Mesothelial cell of epicardium (in vitro differentiated cells): ENCODE results near the gene ATP6V0A1. TPM values are rescaled to one million over a fixed set of nuclear protein-coding genes. Genes with fewer than 3 reads are reported as not detected.
"Not testable (repeated sequence)": the region's sequence is repeated elsewhere in the genome, so short reads cannot be mapped to it uniquely, and the experiment has no call there.

Source experiments
- DNase-seq, 2 experiments: peaks; one replicate each; pipeline ENCODE4 v3.0.0; 2021; ENCODE audit warnings: low spot score in 2 of 2; ENCODE audit not compliant: unreplicated experiment in 2 of 2
- H3K27ac Mint-ChIP-seq: 2 replicates; pipeline ENCODE4 v1.8.0; 2021; ENCODE audit warnings: mixed read lengths
- H3K27me3 Mint-ChIP-seq: 2 replicates; pipeline ENCODE4 v1.8.0; 2021; ENCODE audit warnings: low read depth, mixed read lengths
- H3K36me3 Mint-ChIP-seq: 2 replicates; pipeline ENCODE4 v1.8.0; 2021; ENCODE audit warnings: mixed read lengths
- H3K4me1 Mint-ChIP-seq: 2 replicates; pipeline ENCODE4 v1.8.0; 2021; ENCODE audit warnings: mixed read lengths
- H3K4me3 Mint-ChIP-seq: 2 replicates; pipeline ENCODE4 v1.8.0; 2021; ENCODE audit warnings: mild to moderate bottlenecking, moderate library complexity, mixed read lengths
- H3K9me3 Mint-ChIP-seq: 2 replicates; pipeline ENCODE4 v1.8.0; 2021; ENCODE audit warnings: mixed read lengths
- CTCF ChIP-seq: fragments of 200-600 bp; sonication (generic); IDR thresholded peaks from one replicate; pipeline ENCODE4 v1.5.0; 2021; ENCODE audit warnings: antibody characterized with exemption; ENCODE audit not compliant: unreplicated experiment
- total RNA-seq: library from RNA; stranded (reverse); gene quantifications from 3 replicates; pipeline ENCODE4 v1.2.1, GENCODE V29; 2021

Gene ATP6V0A1
- total RNA-seq, 1 donor from 2014 or later, result 60.4 TPM

- Mint-ChIP-seq H3K4me3 (no peak overlapping the region), H3K27me3 (no peaks in the 10 kb centered on the region), H3K36me3 (no peaks in the 10 kb centered on the region), H3K4me1 (peaks cover 5% of the 10 kb centered on the region), H3K9me3 (no peaks in the 10 kb centered on the region), H3K27ac (no peak overlapping the region)
- DNase-seq, result no peak
- no peak for TF ChIP-seq CTCF
These were observed 45.1 kb upstream of the ATP6V0A1 start for GRCh38 chr17:42413464-42414040.

GRCh38 chr17:42414704-42415409 is 43.8 kb upstream of the ATP6V0A1 start:
- Mint-ChIP-seq H3K27me3 (peaks cover 5% of the 10 kb centered on the region), H3K4me1 (peaks cover 4% of the 10 kb centered on the region), H3K36me3 (no peaks in the 10 kb centered on the region), H3K4me3 (no peak overlapping the region), H3K9me3 (no peaks in the 10 kb centered on the region), H3K27ac (no peak overlapping the region)
- no peak for TF ChIP-seq CTCF
- no peak for DNase-seq

GRCh38 chr17:42417981-42418380 is 40.7 kb upstream of the ATP6V0A1 start:
- DNase-seq, H3K27ac Mint-ChIP-seq, H3K4me3 Mint-ChIP-seq, H3K9me3 Mint-ChIP-seq, H3K36me3 Mint-ChIP-seq: not testable (repeated sequence)
- Mint-ChIP-seq H3K4me1 (peaks cover 21% of the 10 kb centered on the region), H3K27me3 (peaks cover 32% of the 10 kb centered on the region)

GRCh38 chr17:42421136-42421506 is 37.6 kb upstream of the ATP6V0A1 start:
- peak overlapping the region; percentile 82 for H3K4me3 Mint-ChIP-seq
- H3K9me3 Mint-ChIP-seq, result no peaks in the 10 kb centered on the region
- peaks cover 31% of the 10 kb centered on the region for H3K4me1 Mint-ChIP-seq
- peaks cover 39% of the 10 kb centered on the region for H3K27me3 Mint-ChIP-seq
- no peak for TF ChIP-seq CTCF
- peak overlapping the region; percentile 76 for H3K27ac Mint-ChIP-seq
- H3K36me3 Mint-ChIP-seq, result no peaks in the 10 kb centered on the region
- no peak for DNase-seq

- H3K27me3 Mint-ChIP-seq, result peaks cover 39% of the 10 kb centered on the region
- peak overlapping the region; percentile 82 for H3K4me3 Mint-ChIP-seq
- H3K36me3 Mint-ChIP-seq, result no peaks in the 10 kb centered on the region
- peak; percentile 52 to 69 for DNase-seq
- H3K27ac Mint-ChIP-seq, result peak overlapping the region; percentile 76
- peaks cover 31% of the 10 kb centered on the region for H3K4me1 Mint-ChIP-seq
- no peaks in the 10 kb centered on the region for H3K9me3 Mint-ChIP-seq
- TF ChIP-seq CTCF, result no peak
These were observed 37.0 kb upstream of the ATP6V0A1 start for GRCh38 chr17:42421507-42422338.
